NCI-H82 treated with DMSO at 0.1 percent for 48 hours (cell line): ENCODE data around the gene RBBP4.

ENCODE experiments used
- DNase-seq: peaks from one replicate; lab custom pipeline; 2025; ENCODE audit not compliant: unreplicated experiment; lab: John Stamatoyannopoulos, UW

RBBP4 gene

DNA sequence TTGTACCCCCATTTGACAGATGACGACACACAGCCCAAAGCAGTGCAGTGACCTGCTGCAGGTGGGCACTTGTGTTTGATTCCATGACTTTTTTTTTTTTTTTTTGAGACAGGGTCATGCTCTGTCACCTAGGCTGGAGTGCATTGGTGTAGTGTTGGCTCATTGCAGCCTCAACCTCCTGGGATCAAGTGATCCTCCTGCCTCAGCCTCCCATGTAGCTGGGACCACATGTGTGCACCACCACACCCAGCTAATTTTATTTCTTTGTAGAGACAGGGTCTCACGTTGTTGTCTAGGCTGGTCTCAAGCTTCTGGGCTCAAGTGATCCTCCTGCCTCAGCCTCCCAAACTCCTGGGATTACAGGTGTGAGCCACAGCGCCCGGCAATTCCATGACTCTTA, 66.5 kb downstream of the RBBP4 start:
- no peak for DNase-seq

DNA sequence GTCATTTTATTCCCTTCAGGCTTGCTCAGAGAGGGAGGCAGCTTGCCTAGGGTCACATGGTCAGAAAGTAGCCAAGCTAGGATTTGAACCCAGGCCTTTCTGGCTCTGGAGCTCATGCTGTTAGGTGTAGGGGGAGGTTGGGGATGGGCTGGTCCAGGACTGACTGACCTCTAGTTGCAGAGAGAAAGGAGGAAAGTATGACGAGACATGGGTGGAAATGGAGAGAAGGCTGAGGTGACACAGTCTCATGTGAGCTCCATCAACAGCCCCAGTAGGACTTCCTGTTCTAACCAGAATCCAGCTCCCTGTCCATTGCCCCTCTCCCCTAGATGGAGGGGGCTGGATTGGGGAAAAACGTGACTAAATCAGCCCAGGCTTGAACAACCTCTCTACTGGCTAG, 67.0 kb downstream of the RBBP4 start:
- DNase-seq = no peak

DNA sequence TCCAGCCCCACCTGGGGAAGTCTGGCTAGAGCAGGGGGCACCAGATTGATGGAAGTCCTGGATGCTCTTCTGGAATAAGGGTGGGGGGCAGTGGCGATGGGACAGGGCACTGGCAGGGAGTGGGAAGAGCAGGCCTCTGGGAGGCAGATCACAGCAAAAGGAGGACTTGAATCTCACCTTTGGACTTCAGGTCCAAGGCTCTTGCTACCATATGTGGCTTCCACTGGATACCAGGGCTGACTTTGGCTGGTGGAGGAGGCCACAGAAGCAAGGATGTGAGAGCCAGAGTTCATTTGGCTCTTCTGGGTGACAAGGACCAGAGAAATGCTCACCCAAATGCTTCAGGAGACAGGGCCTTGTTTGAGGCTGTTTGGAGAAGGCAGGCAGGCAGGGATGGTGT, 67.5 kb downstream of the RBBP4 start:
- no peak for DNase-seq

GRCh38 chr1:32719681-32720275, 68.8 kb downstream of the RBBP4 start:
- DNase-seq = no peak

DNA sequence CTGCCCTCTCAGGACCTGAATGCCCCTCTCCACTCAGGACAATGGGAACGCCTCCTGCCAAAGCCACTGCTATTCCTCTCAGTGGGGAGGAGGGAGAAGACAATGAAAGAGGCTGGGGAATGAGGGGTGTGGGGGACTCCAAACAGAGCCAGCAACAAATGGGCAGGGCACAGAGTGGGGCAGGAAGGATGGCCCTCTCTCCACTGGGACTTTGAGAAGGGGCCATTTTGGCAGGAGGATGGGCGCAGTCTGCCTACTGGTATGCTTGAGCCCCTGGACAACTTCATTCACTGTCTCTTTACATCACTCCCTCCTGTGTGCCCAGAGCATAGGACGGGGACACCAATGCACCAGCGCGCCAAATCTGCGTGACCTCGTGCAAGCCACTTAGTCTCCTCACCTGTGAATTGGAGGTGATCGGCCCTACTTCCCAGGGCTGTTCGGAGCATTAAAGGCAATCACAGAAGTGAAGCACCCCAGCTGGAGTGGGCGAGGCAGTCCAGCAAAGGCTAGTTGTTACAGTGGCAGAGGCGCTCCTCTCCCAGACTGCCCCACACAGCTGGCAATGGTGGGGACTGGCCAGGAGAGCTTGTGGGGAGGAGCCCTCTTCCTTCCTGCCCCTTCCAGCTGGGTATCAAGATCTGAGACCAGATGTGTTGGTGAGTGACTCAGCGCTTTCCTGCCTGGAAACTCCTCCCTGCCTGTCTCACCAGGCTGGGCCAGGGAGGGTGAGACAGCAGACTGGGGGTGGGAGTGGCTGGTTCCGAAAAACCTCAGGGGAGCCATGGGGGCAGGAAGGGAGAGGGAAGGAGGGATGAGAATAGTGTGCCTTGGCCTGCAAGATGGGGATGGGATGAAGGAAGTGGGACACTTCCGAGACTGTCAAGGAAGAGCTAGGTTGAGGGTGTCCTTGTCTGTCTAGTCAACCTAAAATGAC, 73.9 kb downstream of the RBBP4 start:
- DNase-seq = no peak

DNA sequence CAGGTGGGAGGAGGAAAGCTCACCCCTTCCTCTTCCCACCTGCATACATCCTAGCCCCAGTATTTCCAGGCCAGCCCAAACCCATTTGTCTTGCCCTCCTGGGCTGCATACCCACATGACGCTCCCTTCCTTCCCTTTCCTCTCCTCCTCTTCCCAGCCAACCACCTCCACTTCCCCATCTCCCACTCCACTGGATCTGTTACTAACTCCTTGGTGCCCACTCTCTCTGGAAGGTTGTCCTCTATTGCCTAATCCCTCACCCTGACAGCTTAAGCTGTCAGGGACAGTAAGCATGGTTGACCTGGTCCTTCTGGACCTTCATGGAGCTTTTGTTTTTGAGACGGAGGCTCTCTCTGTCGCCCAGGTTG, 74.6 kb downstream of the RBBP4 start:
- DNase-seq = no peak

GRCh38 chr1:32727876-32728275, 76.9 kb downstream of the RBBP4 start:
- DNase-seq = no peak

DNA sequence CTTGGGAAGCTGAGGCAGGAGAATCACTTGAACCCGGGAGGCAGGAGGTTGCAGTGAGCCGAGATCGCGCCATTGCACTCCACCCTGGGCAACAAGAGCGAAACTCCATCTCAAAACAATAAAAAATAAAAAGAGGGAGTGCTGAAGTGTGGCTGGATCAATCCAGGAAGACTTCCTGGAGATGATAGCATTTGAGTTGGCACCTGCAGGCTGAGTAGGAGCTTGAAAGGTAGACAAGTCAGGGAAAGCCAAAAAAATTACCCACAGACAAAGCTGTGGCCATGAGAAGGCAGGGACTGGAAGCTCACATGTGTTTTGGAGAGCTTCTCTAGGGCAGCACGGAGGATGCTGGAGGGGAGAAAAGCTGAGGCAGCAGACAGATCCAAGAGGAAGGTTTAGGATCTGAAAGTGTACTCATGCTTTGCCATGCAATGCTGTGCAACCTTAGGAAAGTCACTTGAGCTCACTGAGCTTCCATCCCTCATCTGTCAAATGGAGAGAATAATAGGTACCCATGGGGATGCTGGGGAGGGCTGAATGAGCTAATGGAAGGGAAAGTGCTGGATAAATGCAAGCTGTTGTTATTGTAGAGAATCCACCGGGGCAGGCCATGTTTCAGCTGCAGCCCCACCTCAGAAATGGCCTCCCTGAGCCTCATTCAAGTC, 77.5 kb downstream of the RBBP4 start:
- no peak for DNase-seq

DNA sequence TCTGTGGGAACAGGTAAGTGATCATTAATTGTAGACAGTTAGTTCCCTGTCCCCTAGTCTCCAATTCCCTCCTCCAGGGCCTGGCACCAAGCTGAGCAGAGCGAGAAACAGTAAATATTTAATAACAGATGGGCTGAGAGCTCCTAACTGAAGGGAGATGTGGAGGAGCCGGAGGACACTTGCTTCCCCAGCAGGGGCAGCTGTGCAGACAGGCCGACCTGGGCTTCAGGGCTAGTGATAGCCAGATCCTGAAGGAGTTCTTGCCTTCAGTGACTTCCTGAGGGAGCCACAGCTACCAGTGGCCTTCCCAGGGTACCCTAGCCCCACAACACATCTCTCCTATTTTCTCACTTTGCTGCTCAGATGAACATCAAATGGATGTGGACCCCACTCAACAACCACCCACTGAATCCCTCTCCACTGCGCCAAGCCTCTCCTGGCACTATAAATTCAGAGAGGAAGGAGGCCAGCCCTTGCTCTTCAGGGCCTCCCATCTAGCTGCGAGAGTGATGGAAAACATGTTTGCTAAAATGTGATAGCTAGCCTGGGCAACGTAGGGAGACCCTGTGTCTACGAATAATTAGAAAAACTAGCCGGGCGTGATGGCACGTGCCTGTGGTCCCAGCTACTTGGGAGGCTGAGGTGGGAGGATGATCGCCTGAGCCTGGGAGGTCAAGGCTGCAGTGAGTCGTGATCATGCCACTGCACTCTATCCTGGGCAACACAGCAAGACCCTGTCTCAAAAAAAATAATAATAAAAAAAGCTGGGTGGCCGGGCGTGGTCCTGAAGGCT, 78.4 kb downstream of the RBBP4 start:
- no peak for DNase-seq

DNA sequence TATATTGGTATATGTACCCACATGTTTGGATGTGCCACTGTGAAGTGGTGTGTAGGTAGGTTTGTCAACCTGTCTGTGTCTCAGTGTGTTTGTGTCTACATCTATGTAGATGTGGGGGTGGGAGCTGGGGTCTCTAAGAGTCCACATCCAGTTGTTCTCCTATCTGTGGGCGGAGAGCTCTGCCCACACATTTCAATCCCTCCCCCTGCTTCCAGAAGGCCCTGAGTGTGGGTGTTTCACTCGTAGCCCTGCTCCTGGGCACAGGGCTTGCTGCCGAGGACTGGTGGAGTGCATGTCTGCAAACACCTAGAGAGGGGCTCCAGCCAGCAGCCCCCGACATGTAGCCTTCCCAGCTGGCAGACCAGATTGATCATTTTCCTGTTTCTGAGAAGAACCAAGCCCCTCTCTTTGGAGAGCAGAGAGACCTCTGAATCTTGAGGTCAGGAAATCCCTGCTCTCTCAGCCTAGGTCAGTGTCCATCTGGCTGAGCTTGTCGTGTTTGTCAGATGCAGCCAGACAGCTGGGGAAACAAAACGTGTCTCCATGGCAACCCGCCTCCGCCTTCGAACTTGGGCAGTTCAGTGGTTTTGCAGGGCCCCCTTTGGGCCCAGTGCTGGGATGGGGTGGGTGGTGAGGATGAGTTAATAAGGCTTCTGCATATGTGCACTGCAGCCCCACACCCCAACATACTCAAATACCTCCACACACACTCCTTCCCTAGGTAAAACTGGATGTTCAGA, 82.7 kb downstream of the RBBP4 start:
- DNase-seq = no peak
